ENCODE data around the gene NFKBIB. TPM values are rescaled to one million over a fixed set of nuclear protein-coding genes. Genes with fewer than 3 reads are reported as not detected.

Gene NFKBIB
- total and polyA plus RNA-seq, 2 of the 13 experiments (the other 11 are each of a cell fraction or from before 2014, with no cell fraction given), result 8.6 to 14.9 TPM

DNA sequence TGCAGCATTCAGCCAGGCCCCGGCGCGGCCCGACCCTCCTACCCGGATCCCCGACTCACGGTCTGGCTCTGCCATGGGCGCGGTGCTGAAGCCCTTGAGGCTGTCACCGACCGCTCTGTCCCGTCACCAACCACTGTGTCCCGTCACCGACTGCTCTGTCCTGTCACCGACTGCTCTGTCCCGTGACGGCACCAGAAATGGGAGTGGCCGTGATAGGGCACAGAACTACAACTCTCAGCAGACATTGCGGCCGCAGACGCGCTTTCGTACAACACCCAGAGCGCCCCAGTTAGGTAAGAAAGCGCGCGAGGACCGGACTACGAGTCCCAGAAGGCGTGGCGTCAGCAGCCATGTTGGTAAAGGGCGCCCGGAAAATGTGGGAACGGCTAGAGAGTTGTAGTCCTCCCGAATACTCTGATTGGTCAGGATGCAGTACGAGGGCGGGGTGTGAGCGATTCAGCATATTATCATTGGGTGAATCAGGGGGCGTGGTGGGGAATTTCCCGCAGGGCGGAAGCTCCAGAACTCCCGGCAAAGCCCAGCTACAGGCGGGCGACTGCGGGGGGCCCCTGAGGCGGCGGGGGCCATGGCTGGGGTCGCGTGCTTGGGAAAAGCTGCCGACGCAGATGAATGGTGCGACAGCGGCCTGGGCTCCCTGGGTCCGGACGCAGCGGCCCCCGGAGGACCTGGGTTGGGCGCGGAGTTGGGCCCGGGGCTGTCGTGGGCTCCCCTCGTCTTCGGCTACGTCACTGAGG lies at the start of gene NFKBIB, which contains the start of gene SIRT2 (continued):
- TF ChIP-seq, protein P1, sequence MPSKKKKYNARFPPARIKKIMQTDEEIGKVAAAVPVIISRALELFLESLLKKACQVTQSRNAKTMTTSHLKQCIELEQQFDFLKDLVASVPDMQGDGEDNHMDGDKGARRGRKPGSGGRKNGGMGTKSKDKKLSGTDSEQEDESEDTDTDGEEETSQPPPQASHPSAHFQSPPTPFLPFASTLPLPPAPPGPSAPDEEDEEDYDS (CRISPR knock-in tag; IDR thresholded peaks at IDR 0.05), result peak; percentile 56; the same call in 1 of the 2 replicates
- peak; percentile 60 for TF ChIP-seq SALL1 (CRISPR knock-in tag; IDR thresholded peaks at IDR 0.05)
- TF ChIP-seq ELF1 (CRISPR knock-in tag; IDR thresholded peaks at IDR 0.05), result peak; percentile 94
- TF ChIP-seq AKAP8 (CRISPR knock-in tag; IDR thresholded peaks at IDR 0.05), result 0 out of 2 replicates have a peak, but pooled peaks have one; percentile 39
- 0 out of 2 replicates have a peak, but pooled peaks have one; percentile 37 for TF ChIP-seq NFE2L1 (CRISPR knock-in tag; IDR thresholded peaks at IDR 0.05; ENCODE audit: borderline replicate concordance)
- TF ChIP-seq SRSF4 (IDR thresholded peaks at IDR 0.05; ENCODE audit: low read depth, low read length, poor library complexity, severe bottlenecking), result no peak
- no peak for TF ChIP-seq KLF6 (CRISPR knock-in tag; IDR thresholded peaks at IDR 0.05)
- TF ChIP-seq ZNF678 (CRISPR knock-in tag; IDR thresholded peaks at IDR 0.05), result no peak
- TF ChIP-seq, protein P2, sequence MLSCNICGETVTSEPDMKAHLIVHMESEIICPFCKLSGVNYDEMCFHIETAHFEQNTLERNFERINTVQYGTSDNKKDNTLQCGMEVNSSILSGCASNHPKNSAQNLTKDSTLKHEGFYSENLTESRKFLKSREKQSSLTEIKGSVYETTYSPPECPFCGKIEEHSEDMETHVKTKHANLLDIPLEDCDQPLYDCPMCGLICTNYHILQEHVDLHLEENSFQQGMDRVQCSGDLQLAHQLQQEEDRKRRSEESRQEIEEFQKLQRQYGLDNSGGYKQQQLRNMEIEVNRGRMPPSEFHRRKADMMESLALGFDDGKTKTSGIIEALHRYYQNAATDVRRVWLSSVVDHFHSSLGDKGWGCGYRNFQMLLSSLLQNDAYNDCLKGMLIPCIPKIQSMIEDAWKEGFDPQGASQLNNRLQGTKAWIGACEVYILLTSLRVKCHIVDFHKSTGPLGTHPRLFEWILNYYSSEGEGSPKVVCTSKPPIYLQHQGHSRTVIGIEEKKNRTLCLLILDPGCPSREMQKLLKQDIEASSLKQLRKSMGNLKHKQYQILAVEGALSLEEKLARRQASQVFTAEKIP (CRISPR knock-in tag; IDR thresholded peaks at IDR 0.05; ENCODE audit: borderline replicate concordance), result no peak
- TF ChIP-seq ZNF772 (CRISPR knock-in tag; IDR thresholded peaks at IDR 0.05), result peak; percentile 27; the same call in 1 of the 2 replicates
- peak; percentile 30; the same call in 1 of the 2 replicates for TF ChIP-seq TAF1 (CRISPR knock-in tag; IDR thresholded peaks at IDR 0.05)
- TF ChIP-seq, protein P3, sequence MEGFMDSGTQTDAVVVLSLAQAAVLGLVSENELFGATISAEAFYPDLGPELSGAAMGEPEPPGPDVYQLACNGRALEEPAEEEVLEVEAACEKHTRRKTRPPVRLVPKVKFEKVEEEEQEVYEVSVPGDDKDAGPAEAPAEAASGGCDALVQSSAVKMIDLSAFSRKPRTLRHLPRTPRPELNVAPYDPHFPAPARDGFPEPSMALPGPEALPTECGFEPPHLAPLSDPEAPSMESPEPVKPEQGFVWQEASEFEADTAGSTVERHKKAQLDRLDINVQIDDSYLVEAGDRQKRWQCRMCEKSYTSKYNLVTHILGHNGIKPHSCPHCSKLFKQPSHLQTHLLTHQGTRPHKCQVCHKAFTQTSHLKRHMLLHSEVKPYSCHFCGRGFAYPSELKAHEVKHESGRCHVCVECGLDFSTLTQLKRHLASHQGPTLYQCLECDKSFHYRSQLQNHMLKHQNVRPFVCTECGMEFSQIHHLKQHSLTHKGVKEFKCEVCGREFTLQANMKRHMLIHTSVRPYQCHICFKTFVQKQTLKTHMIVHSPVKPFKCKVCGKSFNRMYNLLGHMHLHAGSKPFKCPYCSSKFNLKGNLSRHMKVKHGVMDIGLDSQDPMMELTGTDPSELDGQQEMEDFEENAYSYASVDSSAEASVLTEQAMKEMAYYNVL (CRISPR knock-in tag; IDR thresholded peaks at IDR 0.05; ENCODE audit: borderline replicate concordance), result no peak; the same call in 1 of the 2 replicates
- no peak for TF ChIP-seq ZNF382 (CRISPR knock-in tag; IDR thresholded peaks at IDR 0.05; ENCODE audit: borderline replicate concordance)
- TF ChIP-seq RFXANK (CRISPR knock-in tag; IDR thresholded peaks at IDR 0.05), result 0 out of 2 replicates have a peak, but pooled peaks have one; percentile 51
- no peak for TF ChIP-seq HNF4A (CRISPR knock-in tag; IDR thresholded peaks at IDR 0.05)
- TF ChIP-seq, protein P4, sequence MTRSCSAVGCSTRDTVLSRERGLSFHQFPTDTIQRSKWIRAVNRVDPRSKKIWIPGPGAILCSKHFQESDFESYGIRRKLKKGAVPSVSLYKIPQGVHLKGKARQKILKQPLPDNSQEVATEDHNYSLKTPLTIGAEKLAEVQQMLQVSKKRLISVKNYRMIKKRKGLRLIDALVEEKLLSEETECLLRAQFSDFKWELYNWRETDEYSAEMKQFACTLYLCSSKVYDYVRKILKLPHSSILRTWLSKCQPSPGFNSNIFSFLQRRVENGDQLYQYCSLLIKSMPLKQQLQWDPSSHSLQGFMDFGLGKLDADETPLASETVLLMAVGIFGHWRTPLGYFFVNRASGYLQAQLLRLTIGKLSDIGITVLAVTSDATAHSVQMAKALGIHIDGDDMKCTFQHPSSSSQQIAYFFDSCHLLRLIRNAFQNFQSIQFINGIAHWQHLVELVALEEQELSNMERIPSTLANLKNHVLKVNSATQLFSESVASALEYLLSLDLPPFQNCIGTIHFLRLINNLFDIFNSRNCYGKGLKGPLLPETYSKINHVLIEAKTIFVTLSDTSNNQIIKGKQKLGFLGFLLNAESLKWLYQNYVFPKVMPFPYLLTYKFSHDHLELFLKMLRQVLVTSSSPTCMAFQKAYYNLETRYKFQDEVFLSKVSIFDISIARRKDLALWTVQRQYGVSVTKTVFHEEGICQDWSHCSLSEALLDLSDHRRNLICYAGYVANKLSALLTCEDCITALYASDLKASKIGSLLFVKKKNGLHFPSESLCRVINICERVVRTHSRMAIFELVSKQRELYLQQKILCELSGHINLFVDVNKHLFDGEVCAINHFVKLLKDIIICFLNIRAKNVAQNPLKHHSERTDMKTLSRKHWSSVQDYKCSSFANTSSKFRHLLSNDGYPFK (CRISPR knock-in tag; IDR thresholded peaks at IDR 0.05; ENCODE audit: borderline replicate concordance), result peak; percentile 79; the same call in 1 of the 2 replicates
- peak; percentile 93 for TF ChIP-seq ZNF501 (CRISPR knock-in tag; IDR thresholded peaks at IDR 0.05)
- TF ChIP-seq, protein P5, sequence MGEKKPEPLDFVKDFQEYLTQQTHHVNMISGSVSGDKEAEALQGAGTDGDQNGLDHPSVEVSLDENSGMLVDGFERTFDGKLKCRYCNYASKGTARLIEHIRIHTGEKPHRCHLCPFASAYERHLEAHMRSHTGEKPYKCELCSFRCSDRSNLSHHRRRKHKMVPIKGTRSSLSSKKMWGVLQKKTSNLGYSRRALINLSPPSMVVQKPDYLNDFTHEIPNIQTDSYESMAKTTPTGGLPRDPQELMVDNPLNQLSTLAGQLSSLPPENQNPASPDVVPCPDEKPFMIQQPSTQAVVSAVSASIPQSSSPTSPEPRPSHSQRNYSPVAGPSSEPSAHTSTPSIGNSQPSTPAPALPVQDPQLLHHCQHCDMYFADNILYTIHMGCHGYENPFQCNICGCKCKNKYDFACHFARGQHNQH (CRISPR knock-in tag; IDR thresholded peaks at IDR 0.05), result no peak
- TF ChIP-seq GLI4 (CRISPR knock-in tag; IDR thresholded peaks at IDR 0.05; ENCODE audit: borderline replicate concordance), result no peak
- TF ChIP-seq NFATC3 (CRISPR knock-in tag; IDR thresholded peaks at IDR 0.05), result no peak
